K562 (cell line): ENCODE measurements around the gene CAPN2. TPM values are rescaled to one million over a fixed set of nuclear protein-coding genes. Genes with fewer than 3 reads are reported as not detected.

Source experiments
- ATF1 ChIP-seq, 2 experiments: fragments of 450-650 bp in 1 of 2; IDR thresholded peaks; 2 replicates each; pipeline ENCODE4 v1.6.1; 2016; ENCODE audit warnings: missing compliant biosample characterization in 1 of 2, missing genetic modification characterization in 1 of 2
- BHLHE40 ChIP-seq: IDR thresholded peaks from 2 replicates; pipeline ENCODE4 v1.6.1; 2011; ENCODE audit warnings: low read length, improper control_type of control experiment
- BRCA1 ChIP-seq, 2 experiments: fragments of 450-650 bp in 1 of 2; sonication (generic) in 1 of 2; formaldehyde crosslinking in 1 of 2; IDR thresholded peaks; 2 replicates each; pipeline versions ENCODE4 v1.5.0 to v1.6.1; 2017 to 2020; ENCODE audit warnings: mild to moderate bottlenecking in 1 of 2, missing genetic modification reagents in 1 of 2
- CREB3L1 ChIP-seq: fragments of 450-650 bp; IDR thresholded peaks from 2 replicates; pipeline ENCODE4 v1.6.1; 2014; ENCODE audit warnings: low read depth, mild to moderate bottlenecking, moderate library complexity, borderline replicate concordance
- DACH1 ChIP-seq: fragments of 450-650 bp; IDR thresholded peaks from 2 replicates; pipeline ENCODE4 v1.6.1; 2018; ENCODE audit not compliant: partially characterized antibody
- FUS ChIP-seq: fragments of 200-400 bp; formaldehyde crosslinking; optimal IDR thresholded peaks from 2 replicates; pipeline ENCODE3; 2017; ENCODE audit warnings: low read depth, low read length
- GATAD2B ChIP-seq: fragments of 450-650 bp; IDR thresholded peaks from 2 replicates; pipeline ENCODE4 v1.6.1; 2017; ENCODE audit warnings: mild to moderate bottlenecking, borderline replicate concordance
- LCOR ChIP-seq: sonication (generic); formaldehyde crosslinking; IDR thresholded peaks from 2 replicates; pipeline ENCODE4 v1.8.0; 2022; ENCODE audit warnings: mild to moderate bottlenecking, missing genetic modification reagents
- MAFG ChIP-seq: fragments of 450-650 bp; conservative IDR thresholded peaks from 2 replicates; pipeline ENCODE4 v1.6.1; 2016; ENCODE audit warnings: missing genetic modification characterization, missing compliant biosample characterization
- MECOM ChIP-seq: fragments of 250-450 bp; sonication (Bioruptor Pico); IDR thresholded peaks from 2 replicates; pipeline ENCODE4 v1.8.0; 2022; ENCODE audit warnings: inconsistent platforms
- NEUROD1 ChIP-seq: fragments of 150-350 bp; IDR thresholded peaks from 2 replicates; pipeline ENCODE4 v1.6.1; 2014; ENCODE audit warnings: borderline replicate concordance, low read length, low read depth; ENCODE audit not compliant: partially characterized antibody
- RBFOX2 ChIP-seq: fragments of 200-400 bp; formaldehyde crosslinking; IDR thresholded peaks from 2 replicates; pipeline ENCODE4 v1.6.1; 2017; ENCODE audit warnings: low read depth, mild to moderate bottlenecking, low read length, moderate library complexity
- RFX5 ChIP-seq: IDR thresholded peaks from 2 replicates; pipeline ENCODE4 v1.6.1; 2011; ENCODE audit warnings: low read depth, mild to moderate bottlenecking, improper control_type of control experiment, low read length
- SMAD4 ChIP-seq: fragments of 250-450 bp; sonication (Bioruptor Pico); conservative IDR thresholded peaks from 2 replicates; pipeline ENCODE4 v1.8.0; 2021; ENCODE audit warnings: inconsistent platforms, mild to moderate bottlenecking, moderate library complexity
- TSC22D4 ChIP-seq: fragments of 450-650 bp; IDR thresholded peaks from 2 replicates; pipeline ENCODE4 v1.6.1; 2016; ENCODE audit warnings: missing genetic modification characterization, missing biosample characterization, control low read depth
- ZNF445 ChIP-seq: fragments of 250-450 bp; sonication (Bioruptor Pico); IDR thresholded peaks from 2 replicates; pipeline ENCODE4 v1.4.0; 2020; ENCODE audit warnings: low read depth, mild to moderate bottlenecking, moderate library complexity
- ZNF449 ChIP-seq: fragments of 250-450 bp; sonication (Bioruptor Pico); IDR thresholded peaks from 2 replicates; pipeline ENCODE4 v1.8.0; 2022; ENCODE audit warnings: moderate library complexity, mild to moderate bottlenecking, inconsistent platforms
- ZNF586 ChIP-seq: fragments of 450-650 bp; formaldehyde crosslinking; conservative IDR thresholded peaks from 2 replicates; pipeline ENCODE4 v1.4.0; 2020; ENCODE audit warnings: mild to moderate bottlenecking, moderate library complexity
- ZNF644 ChIP-seq: fragments of 200-800 bp; sonication (Bioruptor generic); IDR thresholded peaks from 2 replicates; pipeline ENCODE4 v1.6.1; 2016; ENCODE audit warnings: low read depth, missing genetic modification characterization, missing compliant biosample characterization
- polyA plus RNA-seq, 8 experiments: library from polyadenylated mRNA; depleted of rRNA in 4 of 8; stranded (reverse) in 5 of 8; unstranded in 3 of 8; fragments of >200 nt; fragmentation: Nextera tagmentation in 2 of 8; fragmentation: Illumina TruSeq in 1 of 8; extraction: Ambion mirVana in 2 of 8; extraction: Trizol in 1 of 8; gene quantifications; 2 replicates each; pipeline versions ENCODE4 v1.2.1 to v1.2.3, GENCODE V29; 2011 to 2014; ENCODE audit warnings: inconsistent platforms in 1 of 8, missing spikeins in 1 of 8
- total RNA-seq, 7 experiments: library from RNA; depleted of rRNA in 6 of 7; stranded (reverse); fragments of >200 nt in 6 of 7; fragmentation: Illumina TruSeq in 2 of 7; extraction: Trizol in 2 of 7; gene quantifications; 2 replicates each; pipeline versions ENCODE4 v1.2.1 to v1.2.3, GENCODE V29; 2011 to 2021; ENCODE audit warnings: low replicate concordance in 1 of 7
- TF ChIP-seq, protein P1 (sequence below), 3 experiments: fragments of 200-800 bp in 1 of 3; fragments of 250-450 bp in 1 of 3; fragments of 450-650 bp in 1 of 3; sonication (Bioruptor Pico) in 1 of 3; sonication (Bioruptor generic) in 1 of 3; formaldehyde crosslinking in 1 of 3; IDR thresholded peaks; 2 replicates each; pipeline versions ENCODE4 v1.6.1 to v1.8.0; 2016 to 2022; ENCODE audit warnings: mild to moderate bottlenecking in 2 of 3, missing genetic modification characterization in 2 of 3, missing compliant biosample characterization in 1 of 3, moderate library complexity in 1 of 3

Gene CAPN2
- total and polyA plus RNA-seq, 9 of the 15 experiments (the other 6 are each of a cell fraction or from before 2014, with no cell fraction given): 24.6 to 157 (median 101) TPM

- TF ChIP-seq CREB3L1 (peak; percentile 45; the same call in 1 of the 2 replicates), GATAD2B (0 out of 2 replicates have a peak, but pooled peaks have one; percentile 43), BRCA1 (IDR thresholded peaks at IDR 0.05) (no peak), BRCA1 (CRISPR knock-in tag; IDR thresholded peaks at IDR 0.05) (no peak), LCOR (peak; percentile 87), FUS (no peak), SMAD4 (CRISPR knock-in tag) (peak; percentile 68), TSC22D4 (tag) (no peak), NEUROD1 (peak; percentile 79), BHLHE40 (0 out of 2 replicates have a peak, but pooled peaks have one; percentile 45), ZNF445 (CRISPR knock-in tag) (0 out of 2 replicates have a peak, but pooled peaks have one; percentile 54), ZNF644 (tag) (peak; percentile 75; the same call in 1 of the 2 replicates), ZNF449 (CRISPR knock-in tag) (0 out of 2 replicates have a peak, but pooled peaks have one; percentile 10), RFX5 (no peak), MAFG (tag) (peak; percentile 51; the same call in 1 of the 2 replicates), ATF1 (CRISPR knock-in tag; IDR thresholded peaks at IDR 0.05) (no peak), ATF1 (tag; IDR thresholded peaks at IDR 0.05) (peak; percentile 91), MECOM (CRISPR knock-in tag) (no peak; the same call in none of the 2 replicates), ZNF586 (CRISPR knock-in tag) (no peak), RBFOX2 (peak; percentile 48; the same call in 1 of the 2 replicates), DACH1 (peak; percentile 85)
- TF ChIP-seq, protein P1, sequence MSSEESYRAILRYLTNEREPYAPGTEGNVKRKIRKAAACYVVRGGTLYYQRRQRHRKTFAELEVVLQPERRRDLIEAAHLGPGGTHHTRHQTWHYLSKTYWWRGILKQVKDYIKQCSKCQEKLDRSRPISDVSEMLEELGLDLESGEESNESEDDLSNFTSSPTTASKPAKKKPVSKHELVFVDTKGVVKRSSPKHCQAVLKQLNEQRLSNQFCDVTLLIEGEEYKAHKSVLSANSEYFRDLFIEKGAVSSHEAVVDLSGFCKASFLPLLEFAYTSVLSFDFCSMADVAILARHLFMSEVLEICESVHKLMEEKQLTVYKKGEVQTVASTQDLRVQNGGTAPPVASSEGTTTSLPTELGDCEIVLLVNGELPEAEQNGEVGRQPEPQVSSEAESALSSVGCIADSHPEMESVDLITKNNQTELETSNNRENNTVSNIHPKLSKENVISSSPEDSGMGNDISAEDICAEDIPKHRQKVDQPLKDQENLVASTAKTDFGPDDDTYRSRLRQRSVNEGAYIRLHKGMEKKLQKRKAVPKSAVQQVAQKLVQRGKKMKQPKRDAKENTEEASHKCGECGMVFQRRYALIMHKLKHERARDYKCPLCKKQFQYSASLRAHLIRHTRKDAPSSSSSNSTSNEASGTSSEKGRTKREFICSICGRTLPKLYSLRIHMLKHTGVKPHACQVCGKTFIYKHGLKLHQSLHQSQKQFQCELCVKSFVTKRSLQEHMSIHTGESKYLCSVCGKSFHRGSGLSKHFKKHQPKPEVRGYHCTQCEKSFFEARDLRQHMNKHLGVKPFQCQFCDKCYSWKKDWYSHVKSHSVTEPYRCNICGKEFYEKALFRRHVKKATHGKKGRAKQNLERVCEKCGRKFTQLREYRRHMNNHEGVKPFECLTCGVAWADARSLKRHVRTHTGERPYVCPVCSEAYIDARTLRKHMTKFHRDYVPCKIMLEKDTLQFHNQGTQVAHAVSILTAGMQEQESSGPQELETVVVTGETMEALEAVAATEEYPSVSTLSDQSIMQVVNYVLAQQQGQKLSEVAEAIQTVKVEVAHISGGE (CRISPR knock-in tag; IDR thresholded peaks at IDR 0.05): peak in 1 of 3 experiments; percentile 74; a peak in 2 of 6 replicates
Measured at GRCh38 chr1:223771814-223772770, 59.8 kb downstream of the CAPN2 start (continued).
